Mesenteric fat pad (tissue), 1 donor: ENCODE data around the gene ERI2. TPM values are rescaled to one million over a fixed set of nuclear protein-coding genes. Genes with fewer than 3 reads are reported as not detected.

Source experiments
- DNase-seq: peaks from one replicate; pipeline ENCODE4 v3.0.0-alpha.2; 2020; ENCODE audit warnings: low spot score
- long read RNA-seq: library from polyadenylated mRNA; unstranded; transcript quantifications from one replicate; pipeline ENCODE4 v2.0.0, GENCODE V29; 2020
- total RNA-seq: library from RNA; stranded (reverse); fragmentation: NEBNext Ultra II Directional; extraction: Animal tissue kit (Norgen Biotek cat#: 25700); gene quantifications from one replicate; pipeline ENCODE4 v1.2.1, GENCODE V29; 2021
- donor health status: DM: yes; HTN: yes; CAD: no.

The ERI2 gene, protein sequence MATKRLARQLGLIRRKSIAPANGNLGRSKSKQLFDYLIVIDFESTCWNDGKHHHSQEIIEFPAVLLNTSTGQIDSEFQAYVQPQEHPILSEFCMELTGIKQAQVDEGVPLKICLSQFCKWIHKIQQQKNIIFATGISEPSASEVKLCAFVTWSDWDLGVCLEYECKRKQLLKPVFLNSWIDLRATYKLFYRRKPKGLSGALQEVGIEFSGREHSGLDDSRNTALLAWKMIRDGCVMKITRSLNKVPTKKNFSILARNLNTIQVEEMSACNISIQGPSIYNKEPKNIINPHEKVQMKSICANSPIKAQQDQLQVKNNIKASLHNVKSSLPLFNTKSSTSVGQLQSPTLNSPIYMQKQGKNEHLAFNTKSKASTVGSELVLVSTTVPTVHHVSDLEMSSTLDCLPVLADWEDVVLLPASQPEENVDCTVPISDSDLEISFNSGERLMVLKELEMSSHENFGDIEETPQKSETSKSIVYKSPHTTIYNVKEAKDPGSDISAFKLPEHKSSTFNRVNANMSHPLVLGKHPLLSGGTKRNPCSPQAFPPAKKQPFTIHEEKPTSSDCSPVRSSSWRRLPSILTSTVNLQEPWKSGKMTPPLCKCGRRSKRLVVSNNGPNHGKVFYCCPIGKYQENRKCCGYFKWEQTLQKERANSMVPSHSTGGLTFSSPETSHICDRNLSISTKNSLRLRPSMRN
- total RNA-seq: 12.9 TPM
- long read RNA-seq, partial matches to known transcripts: 2 of 22 reads
- long read RNA-seq, other reads (novel, unspliced or antisense): 14 of 22 reads

DNA sequence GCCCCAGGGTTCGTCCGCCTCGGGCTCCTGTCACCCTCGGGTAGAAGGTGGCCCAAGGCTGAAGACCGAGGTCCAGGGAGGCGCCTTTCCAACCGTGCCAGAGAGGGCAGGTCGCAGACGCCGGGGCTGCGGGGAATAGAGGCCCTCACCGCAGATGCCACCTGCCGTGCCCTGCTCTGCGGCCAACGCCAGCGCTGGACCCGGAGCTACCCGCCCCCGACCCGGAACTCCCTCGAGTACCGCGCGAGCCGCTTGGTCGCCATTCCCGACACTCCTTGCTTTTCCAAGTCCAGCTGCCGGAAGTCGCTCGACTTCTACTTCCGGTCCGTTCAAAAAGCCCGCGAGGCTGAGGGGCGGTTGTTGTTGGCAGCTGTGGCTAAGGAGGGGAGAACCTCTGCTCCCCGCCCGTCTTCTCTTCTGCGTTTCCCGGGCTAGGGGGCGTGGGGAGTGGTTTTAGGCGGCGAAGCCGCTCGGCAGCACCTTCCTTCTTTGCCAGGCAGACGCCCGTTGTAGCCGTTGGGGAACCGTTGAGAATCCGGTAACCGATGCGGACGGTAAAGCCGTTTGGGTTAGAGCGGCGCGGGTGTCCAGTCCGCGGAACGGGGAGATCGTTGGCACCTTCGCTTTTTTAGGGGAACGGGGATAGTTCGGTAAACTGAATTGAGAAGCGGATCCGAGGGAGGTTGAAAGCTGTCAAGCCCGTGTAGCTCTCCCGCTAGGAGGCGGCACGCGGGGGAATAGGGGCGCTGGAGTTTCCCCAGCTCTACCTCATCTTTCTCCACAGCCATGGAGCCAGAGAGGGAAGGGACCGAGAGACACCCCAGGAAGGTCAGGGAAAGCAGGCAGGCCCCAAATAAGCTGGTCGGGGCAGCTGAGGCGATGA, at the start of gene ERI2, which contains the start of gene REXO5:
ERI2 (minus strand) TSS at position 305 of the 883 bp plus-strand sequence; CDS start at position 263, 42 bp downstream.
REXO5 (plus strand) TSS at position 360 of the 883 bp plus-strand sequence; CDS start at position 787, 427 bp downstream.
- peak; percentile 96 for DNase-seq

DNA sequence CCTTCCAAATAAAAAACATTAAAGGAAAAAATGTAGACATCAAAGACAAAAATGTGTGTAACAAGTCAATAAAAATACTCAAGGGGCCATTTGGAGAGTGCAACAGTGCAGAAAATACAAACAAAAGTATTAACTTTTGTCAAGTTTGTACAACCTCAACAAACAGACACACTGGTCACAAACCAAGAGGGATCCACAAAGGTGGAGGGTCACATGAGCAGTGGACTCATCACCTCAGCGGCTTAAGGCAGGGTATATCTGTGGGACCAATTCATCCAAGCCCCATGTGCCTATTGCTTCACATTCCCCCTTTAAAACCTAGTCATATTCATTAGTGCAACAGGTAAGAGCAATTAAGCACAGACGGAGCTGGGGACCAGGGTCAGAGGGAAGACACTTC, 48.7 kb upstream of the ERI2 start:
- no peak for DNase-seq

DNA sequence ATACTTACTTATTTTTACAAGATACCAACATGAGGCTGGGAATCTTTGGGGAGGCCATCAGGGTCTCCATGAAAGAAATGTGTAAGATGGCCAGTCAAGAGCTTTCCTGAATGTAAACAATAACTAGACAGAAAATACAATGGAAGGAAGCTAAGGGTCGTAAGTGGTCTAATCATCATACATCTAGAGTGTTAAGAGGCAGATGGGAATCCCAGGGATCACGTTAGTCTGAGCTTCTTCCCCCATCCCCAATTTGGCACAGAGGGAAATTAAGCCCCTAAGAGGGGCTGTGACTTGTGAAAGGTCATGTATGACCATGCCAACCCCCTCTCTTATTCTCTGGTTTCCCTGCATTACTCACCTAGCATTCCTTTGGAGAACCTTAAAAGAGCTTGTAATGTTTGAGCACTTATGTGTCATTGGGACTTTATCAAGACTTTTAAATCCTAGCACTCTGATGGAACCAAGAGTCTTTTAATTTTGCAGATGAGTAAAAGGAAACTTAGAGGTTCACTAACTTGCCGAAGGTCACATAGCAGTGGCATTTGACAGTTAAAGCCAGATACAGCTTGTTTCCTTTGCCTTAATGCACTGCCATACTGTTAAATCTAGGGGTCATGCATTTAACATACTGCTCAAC, 47.8 kb upstream of the ERI2 start:
- no peak for DNase-seq

DNA sequence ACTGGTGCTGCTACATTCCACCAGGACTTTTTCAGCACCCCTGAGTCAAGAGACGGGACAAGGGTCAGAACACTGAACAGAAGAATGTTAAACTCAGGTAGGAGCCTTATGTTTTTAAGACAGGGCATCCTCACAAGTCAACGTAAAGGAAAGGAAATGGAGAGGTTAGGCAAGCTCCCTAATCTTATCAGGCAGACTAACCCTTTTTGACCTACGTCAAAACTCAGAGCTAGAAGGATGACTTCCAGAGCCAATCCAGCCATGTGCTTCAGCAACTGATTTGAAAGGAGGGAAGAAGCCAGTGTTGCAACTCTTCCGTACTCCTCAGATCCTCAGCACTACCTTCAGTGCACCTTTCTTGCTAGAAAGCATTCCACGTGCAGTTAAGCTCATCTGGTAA, 46.9 kb upstream of the ERI2 start:
- no peak for DNase-seq

DNA sequence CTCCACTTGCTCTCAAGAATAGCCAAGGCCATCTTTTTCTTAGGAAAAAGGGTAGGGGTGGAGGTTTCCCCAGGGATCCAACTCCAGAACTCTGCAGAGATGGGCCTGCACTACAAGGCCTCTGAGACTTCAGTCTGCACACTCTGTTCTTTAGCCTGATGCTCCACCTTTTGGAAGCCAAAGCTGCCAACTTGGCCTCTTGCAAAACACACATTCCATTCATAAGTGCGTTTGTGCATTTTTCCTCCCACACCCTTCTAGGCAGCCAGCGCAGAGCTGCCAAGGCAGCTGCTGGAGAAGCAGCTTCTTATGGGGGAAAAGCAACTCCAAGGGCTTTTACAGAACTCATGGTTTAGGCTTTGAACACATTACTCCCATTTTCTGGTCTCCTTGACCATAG, 45.3 kb upstream of the ERI2 start:
- DNase-seq: no peak

DNA sequence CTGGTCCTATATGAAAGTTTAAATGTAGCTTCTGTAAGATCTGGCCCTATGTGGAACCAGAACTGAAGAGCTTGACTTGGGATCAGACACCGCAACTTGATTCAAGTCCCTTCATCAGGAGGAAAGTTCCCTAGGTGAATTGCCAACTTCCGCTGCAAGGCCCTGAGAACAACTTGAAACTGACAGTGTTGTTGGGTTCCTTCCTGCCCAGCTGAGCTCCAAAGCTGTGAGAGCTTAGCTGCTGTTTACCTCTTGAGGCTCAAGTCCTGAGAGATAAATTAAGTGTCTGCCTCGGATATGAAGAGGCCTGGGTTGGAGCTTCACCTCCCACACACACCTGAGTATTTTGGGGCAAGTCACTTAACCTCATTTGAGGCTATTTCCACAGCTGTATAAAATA, 44.7 kb upstream of the ERI2 start:
- no peak for DNase-seq

DNA sequence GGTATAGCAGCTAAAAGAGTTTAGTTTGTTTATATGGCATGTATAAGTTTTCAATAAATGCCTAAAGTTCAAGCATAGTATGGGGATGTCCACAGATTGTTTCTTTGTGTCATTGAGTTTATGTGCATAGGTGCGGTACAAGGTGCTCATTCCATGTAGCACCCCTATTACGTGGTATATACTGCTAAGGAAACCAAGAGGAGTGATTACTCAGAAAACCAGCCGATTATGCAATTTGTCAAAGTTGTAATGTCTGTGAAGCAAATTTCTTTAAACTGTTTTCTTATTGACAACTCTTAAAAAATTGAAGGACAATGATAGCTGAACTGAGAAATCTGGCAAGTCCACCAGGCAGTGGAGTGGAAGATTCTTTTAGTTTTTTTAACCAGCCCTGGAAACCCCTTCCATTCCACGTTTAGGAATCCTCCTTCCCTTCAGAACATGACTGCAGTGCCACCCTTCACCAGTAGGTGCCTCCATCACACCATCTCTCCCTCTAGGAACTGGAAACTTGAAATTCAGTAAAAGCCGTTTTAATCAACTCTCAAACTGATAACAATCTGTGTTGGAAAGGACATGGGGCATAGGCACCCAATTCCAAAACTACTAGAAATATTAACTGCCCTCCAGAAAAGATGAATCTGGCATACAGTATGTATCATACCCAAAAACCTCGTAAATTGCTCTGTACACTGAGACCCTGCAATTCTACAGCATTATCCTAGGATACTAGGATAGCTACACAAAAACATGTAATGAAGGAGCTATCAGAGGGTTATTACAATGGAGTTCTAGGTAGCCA, 43.5 kb upstream of the ERI2 start:
- DNase-seq: no peak

DNA sequence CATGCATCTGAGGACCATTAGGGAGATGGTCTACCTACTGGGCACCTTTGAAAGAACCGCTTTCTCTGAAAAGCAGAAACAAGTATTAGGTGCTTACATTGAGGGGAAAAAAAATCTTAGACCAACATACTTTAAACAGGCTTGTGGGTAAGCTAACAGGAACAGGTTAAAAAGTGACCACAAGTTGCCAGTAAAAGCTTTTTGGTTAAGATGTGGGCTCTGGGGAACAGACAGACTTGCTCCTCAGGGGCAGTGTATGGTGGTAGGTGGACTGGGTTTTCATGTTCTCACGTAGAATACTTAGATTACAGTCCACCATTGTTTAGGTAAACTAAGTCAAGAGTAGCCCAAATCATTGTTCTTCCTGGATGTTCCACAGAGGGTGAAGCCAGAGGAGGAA, 41.3 kb upstream of the ERI2 start:
- DNase-seq: no peak

DNA sequence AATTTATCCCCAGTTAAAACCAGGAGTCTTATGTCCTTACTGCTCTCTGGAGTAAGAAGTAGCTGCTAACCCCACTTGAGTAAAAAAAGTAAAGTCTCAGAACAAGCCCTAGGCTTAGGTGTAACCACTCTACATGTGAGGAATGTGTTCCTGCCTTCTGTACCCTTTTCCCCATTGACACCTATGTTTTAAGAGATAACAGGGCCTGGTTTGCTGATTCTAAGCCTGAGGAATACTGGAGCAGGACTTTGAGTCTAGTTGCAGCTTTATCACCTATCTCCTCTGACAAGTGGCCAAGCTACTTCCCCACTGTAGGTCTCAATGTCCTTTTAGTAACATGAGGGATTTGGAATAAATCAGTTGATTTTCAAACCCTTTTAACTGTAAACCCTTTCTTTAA, 40.3 kb upstream of the ERI2 start:
- DNase-seq: no peak

DNA sequence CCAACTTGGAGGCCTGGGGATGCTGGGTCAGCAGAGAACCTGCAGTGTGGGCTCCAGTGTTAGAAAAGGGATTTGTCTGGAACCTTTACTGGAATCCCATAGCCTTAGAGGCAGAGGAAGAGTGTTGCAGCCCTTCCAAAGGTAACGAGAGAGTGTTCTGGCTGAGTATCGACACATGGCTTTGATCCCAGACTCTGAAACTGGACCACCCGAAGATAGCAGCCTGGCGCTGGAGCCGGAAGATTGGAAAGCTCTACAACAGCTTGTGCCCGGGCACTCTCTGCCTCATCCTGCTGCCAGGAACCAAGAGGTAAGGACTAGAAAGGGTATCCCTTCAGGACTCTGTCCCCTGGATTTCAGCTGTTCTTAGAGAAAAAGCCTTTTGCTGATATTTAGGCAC, 39.8 kb upstream of the ERI2 start:
- no peak for DNase-seq

DNA sequence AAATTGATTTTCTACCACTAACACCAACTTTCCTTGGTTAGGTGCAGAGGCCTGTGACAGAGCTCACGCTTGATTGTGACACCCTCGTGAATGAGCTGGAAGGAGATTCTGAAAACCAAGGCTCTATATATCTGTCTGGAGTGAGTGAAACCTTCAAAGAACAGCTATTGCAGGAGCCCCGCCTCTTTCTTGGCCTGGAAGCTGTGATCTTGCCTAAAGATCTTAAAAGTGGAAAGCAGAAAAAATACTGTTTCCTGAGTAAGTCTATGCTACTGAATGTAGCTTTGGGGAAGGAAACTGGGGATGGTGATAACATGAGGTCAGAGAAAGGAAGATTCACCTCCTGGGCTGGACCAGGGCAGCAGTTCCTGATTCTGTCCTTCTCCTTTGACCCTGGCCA, 38.3 kb upstream of the ERI2 start:
- DNase-seq: no peak

DNA sequence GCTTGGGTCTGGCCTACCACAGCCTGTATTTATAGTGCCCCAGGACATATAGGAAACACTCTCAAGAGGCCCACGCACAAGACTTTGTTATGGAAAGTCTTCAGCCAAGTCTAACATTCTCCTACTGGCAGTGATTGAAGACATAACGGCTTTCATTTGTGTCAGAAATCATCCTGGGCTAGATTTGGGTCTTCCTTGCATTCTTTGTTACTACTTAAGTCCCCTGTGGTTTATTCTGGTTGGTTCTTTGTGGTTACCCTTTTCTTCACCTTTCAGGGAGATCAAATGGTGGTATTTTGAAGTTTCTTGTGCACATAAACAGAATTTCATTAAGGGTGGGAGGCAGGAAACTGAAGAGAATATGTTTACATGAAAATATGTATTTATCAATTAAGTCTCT, 37.8 kb upstream of the ERI2 start:
- no peak for DNase-seq

DNA sequence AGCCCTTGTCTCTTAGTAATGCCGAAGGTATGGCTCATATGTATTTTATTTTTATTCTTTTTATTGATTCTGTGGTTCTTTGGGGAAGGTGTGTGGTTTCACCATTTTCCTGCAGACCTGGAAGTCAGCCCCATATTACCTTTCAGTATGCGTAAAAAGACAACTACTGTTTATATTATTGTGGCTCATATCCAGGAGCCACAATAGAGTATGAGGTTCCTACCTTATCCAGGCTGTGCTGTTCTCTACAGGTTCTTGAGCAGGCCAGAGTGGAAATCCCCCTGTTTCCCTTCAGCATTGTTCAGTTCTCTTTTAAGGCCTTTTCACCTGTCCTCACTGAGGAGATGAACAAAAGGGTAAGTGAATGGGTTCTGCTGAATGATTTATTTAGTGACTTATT, 33.2 kb upstream of the ERI2 start:
- DNase-seq: no peak

DNA sequence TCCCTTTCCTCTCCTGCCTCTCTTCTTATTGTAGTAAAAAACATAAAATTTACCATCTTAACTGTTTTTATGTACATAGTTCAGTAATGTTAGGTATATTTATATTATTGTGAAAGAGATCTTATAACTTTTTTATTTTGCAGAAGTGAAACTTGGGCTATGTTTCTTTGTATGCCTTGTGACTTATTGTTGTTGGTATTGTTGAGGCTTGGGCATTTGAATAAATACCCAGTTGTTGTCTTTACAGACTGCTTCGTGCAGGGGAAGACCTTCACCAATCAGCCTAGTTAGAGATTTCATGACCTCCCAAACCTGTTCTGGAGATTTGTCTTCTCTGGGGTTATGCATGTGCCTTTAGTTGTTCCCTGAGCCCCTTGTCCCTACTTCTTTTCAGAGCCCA, 32.0 kb upstream of the ERI2 start:
- DNase-seq: no peak

DNA sequence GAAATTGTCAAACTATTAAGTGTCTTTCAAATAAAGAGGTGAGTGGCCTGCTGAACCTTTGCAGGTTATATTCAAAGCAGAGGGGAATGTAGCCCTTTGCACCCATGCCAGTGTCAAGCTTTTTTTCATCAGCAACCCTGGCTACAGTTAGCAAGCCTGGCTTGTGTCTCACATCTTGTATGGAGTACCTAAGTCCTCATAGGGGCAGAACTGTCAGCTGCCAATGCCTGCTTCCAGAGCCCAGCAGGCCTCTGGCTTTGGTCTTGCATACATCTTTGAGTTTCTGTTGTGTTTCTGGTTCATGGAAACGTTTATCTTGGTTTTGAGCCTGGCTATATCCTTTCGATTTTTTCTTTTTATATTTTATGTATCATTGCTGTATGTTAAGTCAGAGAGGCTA, 26.8 kb upstream of the ERI2 start:
- DNase-seq: no peak

DNA sequence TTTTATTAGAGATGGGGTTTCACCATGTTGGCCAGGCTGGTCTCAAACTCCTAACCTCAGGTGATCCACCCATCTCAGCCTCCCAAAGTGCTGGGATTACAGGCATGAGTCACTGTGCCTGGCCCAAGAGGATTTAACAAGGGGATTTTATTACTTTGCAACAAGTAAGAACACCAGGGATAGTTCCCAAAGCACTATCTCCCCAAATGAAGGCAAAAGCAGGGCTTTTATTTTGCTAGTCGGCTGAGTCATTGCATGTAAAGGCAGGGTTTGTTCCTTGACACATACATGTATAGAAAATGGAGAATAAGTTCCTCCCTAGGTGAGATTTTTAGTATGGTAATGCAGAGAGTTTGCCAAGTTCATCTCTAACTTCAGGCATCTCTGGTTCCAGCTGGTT, 24.1 kb upstream of the ERI2 start:
- no peak for DNase-seq

DNA sequence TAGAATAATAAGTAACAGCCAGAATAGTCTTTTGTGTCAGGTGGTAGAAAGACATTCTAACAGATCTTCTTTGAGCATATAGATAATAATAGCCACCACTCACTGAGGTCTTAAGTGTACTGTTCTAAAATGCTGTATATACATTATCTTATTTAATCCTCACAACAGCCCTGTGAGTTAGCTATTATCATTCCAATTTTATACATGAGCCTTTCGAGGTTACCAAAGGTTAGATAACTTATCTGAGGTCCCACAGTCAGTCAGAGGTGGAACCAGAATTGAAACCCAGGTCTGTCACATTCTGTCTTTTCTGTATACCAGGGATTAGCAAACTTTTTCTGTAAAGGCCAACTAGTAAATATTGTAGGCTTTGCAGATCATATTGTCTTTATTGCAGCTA, 23.3 kb upstream of the ERI2 start:
- DNase-seq: no peak

DNA sequence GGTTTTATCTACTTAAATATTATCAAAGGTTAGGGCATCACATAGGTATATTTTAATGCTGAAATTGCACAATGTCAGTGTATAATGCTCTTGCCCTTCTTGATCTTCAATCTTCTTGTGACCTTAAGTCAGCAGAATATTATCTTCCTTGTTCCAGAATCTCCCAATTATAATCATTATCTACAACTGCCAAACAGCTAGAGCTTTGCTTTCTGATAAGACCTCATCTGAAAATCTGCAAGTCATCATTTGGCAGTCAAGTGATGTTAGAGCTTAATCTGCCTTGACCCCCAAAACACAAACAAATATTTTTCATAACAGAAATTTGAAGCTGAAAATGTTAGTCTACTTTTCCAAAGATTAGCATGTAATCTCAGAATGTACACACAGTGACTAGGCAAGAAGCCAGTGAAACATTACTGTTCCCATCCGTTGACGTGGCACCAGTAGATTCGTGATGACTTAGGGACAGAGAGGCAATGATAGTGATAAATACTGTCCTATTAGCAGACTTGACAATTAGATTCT, 19.8 kb upstream of the ERI2 start:
- DNase-seq: no peak

DNA sequence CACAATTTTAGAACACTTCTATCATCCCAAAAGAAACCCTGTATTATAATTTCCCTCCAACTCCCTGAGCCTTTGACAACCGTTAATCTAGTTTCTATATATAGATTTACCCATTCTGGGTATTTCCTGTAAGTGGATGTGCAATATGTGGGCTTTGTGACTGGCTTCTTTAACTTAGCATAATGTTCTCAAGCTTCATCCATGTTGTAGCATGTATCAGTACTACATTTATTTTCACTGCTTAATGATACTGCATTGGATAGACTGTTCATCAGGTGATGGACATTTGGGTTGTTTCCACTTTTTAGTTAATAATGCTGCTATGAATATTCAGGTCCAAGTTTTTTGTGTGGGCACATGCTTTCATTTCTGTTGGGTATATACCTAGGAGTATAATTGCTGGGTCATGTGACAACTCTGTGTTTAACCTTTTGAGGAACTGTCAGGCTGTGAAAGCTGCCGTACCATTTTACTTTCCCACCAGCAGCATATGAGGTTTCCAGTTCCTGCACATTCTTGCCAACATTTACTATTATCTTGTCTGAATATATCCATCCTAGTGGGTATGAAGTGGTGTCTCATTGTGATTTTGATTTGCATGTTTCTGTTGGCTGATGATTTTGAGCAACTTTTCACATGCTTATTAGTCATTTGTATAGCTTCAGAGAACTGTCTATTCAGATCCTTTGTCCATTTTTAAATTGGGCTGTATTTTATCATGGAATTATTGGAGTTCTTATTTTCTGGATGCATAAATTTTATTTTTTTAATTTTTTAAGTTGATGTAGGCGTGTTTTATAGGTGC, 16.5 kb upstream of the ERI2 start:
- DNase-seq: no peak
